ENCODE results near the gene MYL6B.
A peak's percentile ranks its signal among the peaks of the same experiment; 100 is the strongest.
"Not testable (repeated sequence)": the region's sequence is repeated elsewhere in the genome, so short reads cannot be mapped to it uniquely, and the experiment has no call there.

MYL6B gene

DNA sequence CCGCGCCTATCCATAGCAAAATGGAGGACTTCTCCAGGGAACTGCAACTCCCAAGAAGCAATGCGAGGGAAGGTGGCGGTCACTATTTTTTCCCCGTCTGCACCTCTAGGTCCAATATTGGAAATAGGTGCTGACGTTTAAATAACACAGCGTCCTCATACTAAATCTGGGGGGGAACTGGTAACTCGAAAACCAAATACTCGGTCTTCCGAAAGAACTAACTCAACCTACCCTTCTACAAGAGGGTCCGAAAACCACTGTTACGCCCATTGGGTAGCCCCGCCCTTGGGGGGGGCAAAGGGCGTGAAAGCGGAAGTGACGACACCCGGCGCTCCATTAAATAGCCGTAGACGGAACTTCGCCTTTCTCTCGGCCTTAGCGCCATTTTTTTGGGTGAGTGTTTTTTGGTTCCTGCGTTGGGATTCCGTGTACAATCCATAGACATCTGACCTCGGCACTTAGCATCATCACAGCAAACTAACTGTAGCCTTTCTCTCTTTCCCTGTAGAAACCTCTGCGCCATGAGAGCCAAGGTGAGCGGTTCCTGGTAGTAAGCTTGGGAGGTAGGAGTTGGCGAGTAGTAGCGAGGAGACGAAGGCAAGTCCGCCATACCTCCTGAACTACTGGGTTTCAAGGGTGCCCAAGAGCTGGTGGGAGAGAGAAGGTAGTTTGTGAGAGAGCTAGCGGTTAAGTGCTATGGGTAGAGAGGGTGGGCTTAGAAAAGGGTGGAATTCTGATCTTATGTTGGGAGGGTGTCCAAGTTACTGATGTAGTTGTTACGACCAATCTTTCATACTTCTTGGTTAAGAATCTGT, 35.9 kb upstream of the MYL6B start, which contains the start of gene RPL41:
Gene RPL41, plus strand, starts transcription at position 367 of the 815 bp plus-strand sequence.
- POLR2A ChIA-PET (ENCODE audit: low non-redundant PET) = interaction anchor here (0.5 to 2.1 kb wide), 2 partner anchors 12 to 69 kb away, joined by 3 to 10 read pairs; partner anchors contain the start of gene PA2G4
- TF ChIP-seq, protein P1, sequence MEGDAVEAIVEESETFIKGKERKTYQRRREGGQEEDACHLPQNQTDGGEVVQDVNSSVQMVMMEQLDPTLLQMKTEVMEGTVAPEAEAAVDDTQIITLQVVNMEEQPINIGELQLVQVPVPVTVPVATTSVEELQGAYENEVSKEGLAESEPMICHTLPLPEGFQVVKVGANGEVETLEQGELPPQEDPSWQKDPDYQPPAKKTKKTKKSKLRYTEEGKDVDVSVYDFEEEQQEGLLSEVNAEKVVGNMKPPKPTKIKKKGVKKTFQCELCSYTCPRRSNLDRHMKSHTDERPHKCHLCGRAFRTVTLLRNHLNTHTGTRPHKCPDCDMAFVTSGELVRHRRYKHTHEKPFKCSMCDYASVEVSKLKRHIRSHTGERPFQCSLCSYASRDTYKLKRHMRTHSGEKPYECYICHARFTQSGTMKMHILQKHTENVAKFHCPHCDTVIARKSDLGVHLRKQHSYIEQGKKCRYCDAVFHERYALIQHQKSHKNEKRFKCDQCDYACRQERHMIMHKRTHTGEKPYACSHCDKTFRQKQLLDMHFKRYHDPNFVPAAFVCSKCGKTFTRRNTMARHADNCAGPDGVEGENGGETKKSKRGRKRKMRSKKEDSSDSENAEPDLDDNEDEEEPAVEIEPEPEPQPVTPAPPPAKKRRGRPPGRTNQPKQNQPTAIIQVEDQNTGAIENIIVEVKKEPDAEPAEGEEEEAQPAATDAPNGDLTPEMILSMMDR (conservative IDR thresholded peaks at IDR 0.05; ENCODE audit: low read depth) = no peak
- peak within 1 kb of the TSS; percentile 92 for H3K27ac ChIP-seq
- peak; percentile 83 for DNase-seq (ENCODE audit: low spot score)
- CTCF ChIA-PET = interaction anchor here (0.6 to 0.7 kb wide), 2 partner anchors 20 to 377 kb away, joined by 4 read pairs; no protein-coding TSS in a partner anchor

DNA sequence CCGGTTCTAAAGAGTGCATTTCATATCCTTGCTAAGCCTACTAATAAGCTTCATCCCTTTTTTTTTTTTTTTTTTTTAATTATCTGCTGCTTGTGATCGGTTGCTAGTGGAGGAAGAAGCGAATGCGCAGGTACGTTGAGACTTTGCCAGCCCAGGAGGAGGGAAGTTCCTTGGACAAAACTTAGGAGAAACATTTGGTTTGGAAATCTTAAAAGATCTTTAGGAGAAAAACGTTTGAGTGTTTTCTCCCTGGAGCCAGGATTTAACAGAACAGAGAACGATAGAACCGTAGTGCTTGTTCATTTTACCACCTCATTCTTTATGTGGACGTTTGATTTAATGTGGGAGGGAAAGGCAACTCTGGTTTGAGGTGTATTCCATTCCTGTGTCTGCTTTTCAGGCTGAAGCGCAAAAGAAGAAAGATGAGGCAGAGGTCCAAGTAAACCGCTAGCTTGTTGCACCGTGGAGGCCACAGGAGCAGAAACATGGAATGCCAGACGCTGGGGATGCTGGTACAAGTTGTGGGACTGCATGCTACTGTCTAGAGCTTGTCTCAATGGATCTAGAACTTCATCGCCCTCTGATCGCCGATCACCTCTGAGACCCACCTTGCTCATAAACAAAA, 35.2 kb upstream of the MYL6B start:
- H3K27ac ChIP-seq = peak overlapping the region; percentile 92
- POLR2A ChIA-PET (ENCODE audit: low non-redundant PET) = interaction anchor here (0.5 to 2.1 kb wide), 2 partner anchors 13 to 70 kb away, joined by 3 to 10 read pairs; partner anchors contain the start of gene PA2G4
- not testable (repeated sequence) for DNase-seq (ENCODE audit: low spot score)
- CTCF ChIA-PET = interaction anchor here (0.7 to 5.3 kb wide), 2 partner anchors 72 to 377 kb away, joined by 4 to 36 read pairs; partner anchors contain the start of gene SMARCC2

DNA sequence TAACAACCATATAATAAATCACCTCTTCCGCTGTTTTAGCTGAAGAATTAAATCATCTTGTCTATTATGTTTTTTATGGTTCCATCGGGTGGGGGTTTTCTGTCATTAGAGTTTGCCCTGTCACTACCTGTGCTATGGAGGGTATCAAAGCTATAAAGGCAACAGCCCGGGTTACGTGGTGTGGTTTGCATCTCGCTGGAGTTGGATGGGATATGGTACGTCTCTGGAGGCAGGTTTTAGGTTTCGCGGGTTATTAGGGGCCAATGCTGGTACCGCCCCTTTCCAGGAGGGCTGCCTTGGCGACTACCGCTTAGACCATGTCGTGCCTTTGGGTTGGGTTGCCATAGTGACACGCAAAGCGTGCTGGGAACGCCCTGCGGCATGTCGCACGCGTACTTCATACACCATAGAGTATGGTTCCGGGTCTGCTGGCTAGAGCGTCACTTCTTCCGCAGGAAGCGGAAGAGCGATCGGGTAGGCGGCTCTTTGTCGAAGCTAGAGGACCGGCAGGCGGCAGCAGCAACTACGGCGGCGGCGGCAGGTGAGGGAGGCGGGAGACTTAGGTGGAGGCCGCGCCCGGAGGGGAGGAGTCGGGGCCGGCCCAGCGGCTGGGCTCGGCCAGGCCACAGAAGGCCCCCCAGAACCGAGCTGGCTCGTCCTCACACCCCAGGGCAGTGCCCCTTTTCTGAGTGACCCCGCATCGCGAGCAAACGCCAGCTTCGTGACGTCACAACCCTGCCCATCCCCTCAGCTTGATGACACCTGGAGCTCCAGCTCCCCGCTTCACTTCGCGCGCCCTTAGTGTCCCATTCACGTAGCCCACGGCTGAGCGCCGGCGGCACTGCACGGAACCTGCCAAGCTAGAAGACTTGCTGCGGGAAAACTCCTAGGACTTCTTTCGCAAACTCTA, 34.4 kb upstream of the MYL6B start, which contains the start of gene ZC3H10:
Gene ZC3H10, plus strand, starts transcription at position 489 of the 910 bp plus-strand sequence. CDS start 2,297 bp downstream, outside the sequence.
- peak within 1 kb of the TSS; percentile 92 for H3K27ac ChIP-seq
- ChIA-PET POLR2A (ENCODE audit: low non-redundant PET) (interaction anchor here (0.5 to 2.1 kb wide), 6 partner anchors 10 to 137 kb away, joined by 3 to 10 read pairs (median 5); partner anchors contain the start of genes ESYT1, PA2G4 and SMARCC2), CTCF (interaction anchor here (0.6 to 5.3 kb wide), 9 partner anchors 39 to 1042 kb away, joined by 3 to 36 read pairs (median 3); partner anchors contain the start of genes ANKRD52 and SMARCC2)
- peak; percentile 96 for DNase-seq (ENCODE audit: low spot score)
- TF ChIP-seq, protein P1 (conservative IDR thresholded peaks at IDR 0.05; ENCODE audit: low read depth) = peak; percentile 50

DNA sequence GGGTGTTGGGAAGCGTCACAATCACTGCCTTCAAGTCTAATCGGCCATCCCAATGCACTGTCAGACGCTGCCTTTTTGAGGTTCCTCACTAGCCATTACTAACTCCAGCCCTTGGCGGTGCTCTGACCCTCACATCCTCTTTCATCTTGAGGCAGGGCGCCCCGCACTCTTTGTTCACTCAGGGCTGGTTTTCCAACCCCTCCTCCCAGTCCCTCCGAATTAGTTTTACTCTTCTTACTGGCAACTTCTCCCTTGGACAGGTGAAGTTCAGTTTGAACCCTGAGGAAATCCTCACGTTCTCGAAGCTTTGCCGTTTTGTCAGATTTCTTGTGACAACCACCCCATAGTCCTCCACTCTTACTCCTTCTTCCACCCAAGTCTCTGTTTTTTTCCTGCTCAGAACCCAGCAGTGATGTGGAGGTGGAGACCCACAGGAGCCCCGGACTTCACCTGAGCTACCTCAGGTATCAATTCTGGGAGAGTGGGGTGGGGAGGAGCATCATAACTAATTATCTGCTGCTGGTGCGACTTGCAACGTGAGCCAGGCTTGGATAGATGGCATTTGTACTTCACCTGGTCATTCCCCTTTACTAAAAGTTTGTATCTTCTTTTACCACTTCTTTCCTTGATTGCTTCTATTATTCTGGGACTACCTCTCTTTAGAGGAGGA, 33.6 kb upstream of the MYL6B start:
- no peak for DNase-seq (ENCODE audit: low spot score)
- peak overlapping the region; percentile 92 for H3K27ac ChIP-seq
- ChIA-PET CTCF (interaction anchor here (0.6 to 5.3 kb wide), 9 partner anchors 40 to 1041 kb away, joined by 3 to 36 read pairs (median 3); partner anchors contain the start of genes ANKRD52 and SMARCC2), POLR2A (ENCODE audit: low non-redundant PET) (interaction anchor here (0.7 to 2.1 kb wide), 5 partner anchors 9 to 75 kb away, joined by 3 to 10 read pairs (median 6); partner anchors contain the start of genes ESYT1 and PA2G4)
- TF ChIP-seq, protein P1 (conservative IDR thresholded peaks at IDR 0.05; ENCODE audit: low read depth) = no peak

GRCh38 chr12:56119361-56119796, 33.0 kb upstream of the MYL6B start:
- CTCF ChIA-PET = interaction anchor here (0.6 to 5.3 kb wide), 6 partner anchors 19 to 145 kb away, joined by 3 to 36 read pairs (median 3); partner anchors contain the start of gene SMARCC2
- POLR2A ChIA-PET (ENCODE audit: low non-redundant PET) = interaction anchor here (0.7 to 1.1 kb wide), 2 partner anchors 39 to 41 kb away, joined by 3 read pairs; partner anchors contain the start of gene MYL6
- H3K27ac ChIP-seq = peak overlapping the region; percentile 92
- TF ChIP-seq, protein P1 (conservative IDR thresholded peaks at IDR 0.05; ENCODE audit: low read depth) = peak; percentile 83
- peak; percentile 87 for DNase-seq (ENCODE audit: low spot score)
